ENCODE results near the gene NCOA6.

NCOA6 gene

DNA sequence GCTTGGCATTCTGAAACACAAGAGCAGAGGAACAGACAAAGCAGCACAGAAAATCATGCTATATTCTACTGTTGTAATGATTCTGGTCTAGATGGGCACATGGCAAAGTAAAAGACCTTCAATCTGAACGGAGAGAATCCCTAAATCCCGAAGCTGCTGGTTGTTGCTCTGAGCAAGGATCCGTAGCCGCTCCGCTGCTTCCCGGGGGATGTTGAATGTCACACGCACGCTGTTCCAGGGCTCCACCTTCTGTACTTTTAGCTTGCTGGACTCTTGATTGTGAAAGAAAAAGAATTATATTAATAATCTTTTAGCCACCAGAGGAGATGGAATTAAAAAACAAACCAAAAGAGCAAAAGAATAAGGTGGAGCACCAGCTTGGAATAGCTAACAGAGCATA lies 49.3 kb downstream of the NCOA6 start:
- Histone ChIP-seq H3K18ac (ENCODE audit: low read length) (no peak overlapping the region), H3K9ac (ENCODE audit: low read depth, low read length, poor library complexity) (no peak overlapping the region)

DNA sequence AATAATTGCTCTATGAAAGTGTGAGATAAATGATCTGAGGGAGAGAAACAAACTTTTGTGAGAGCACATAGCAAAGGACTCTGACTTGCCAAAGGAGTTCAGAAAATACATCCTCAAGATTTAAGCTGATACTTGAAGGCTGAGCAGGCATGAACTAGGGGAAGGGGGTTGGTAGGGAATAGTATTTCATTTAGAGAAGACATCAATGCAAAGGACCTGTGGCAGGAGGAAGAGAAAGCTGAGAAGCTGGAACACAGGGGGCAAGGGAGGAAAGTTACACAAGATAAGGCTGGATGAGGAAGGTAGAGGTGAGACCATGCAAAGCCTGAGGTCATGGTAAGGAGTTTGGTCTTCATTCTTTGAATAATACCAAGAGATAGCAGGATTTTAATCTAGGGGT lies 50.6 kb downstream of the NCOA6 start:
- H3K27ac ChIP-seq (replicated peaks; ENCODE audit: low read length), result no peak overlapping the region
- no peaks in the 10 kb centered on the region for H3K4me1 ChIP-seq (ENCODE audit: control insufficient read depth in 2 of 2, insufficient read depth in 1 of 2, low read depth in 1 of 2, low read length in 2 of 2)
- H3K79me1 ChIP-seq (ENCODE audit: low read depth, low read length), result no peaks in the 10 kb centered on the region
- H3K18ac ChIP-seq (ENCODE audit: low read length), result no peak overlapping the region
- H3K9me3 ChIP-seq (replicated peaks in 1 of 2; ENCODE audit: control insufficient read depth in 2 of 2, insufficient read depth in 1 of 2, low read depth in 1 of 2, low read length in 2 of 2), result no peaks in the 10 kb centered on the region
- H3K4me3 ChIP-seq (ENCODE audit: low read length in 2 of 2), result no peak overlapping the region
- H2BK5ac ChIP-seq (ENCODE audit: low read length), result no peak overlapping the region
- no peak overlapping the region for H2AK5ac ChIP-seq (ENCODE audit: low read depth, low read length)
- H3K9ac ChIP-seq (ENCODE audit: low read depth, low read length, poor library complexity), result no peak overlapping the region
- H2BK15ac ChIP-seq (ENCODE audit: low read length), result no peak overlapping the region
- H3K27me3 ChIP-seq (ENCODE audit: control insufficient read depth in 3 of 3, insufficient read depth in 3 of 3, low read depth in 1 of 3, low read length in 3 of 3), result no peaks in the 10 kb centered on the region
- H4K8ac ChIP-seq (ENCODE audit: low read depth, low read length), result no peak overlapping the region
- H3K36me3 ChIP-seq (replicated peaks in 1 of 2; ENCODE audit: control insufficient read depth in 2 of 2, insufficient read depth in 2 of 2, low read length in 2 of 2), result peaks cover 12 to 78% of the 10 kb centered on the region in 2 donors
- no peak overlapping the region for H4K91ac ChIP-seq (ENCODE audit: low read depth, low read length, poor library complexity)
- no peak for DNase-seq (ENCODE audit: low spot score)
- H2BK12ac ChIP-seq (ENCODE audit: low read length), result no peak overlapping the region
- no peak overlapping the region for H3K4ac ChIP-seq (ENCODE audit: low read length)
- no peak overlapping the region for H3K4me2 ChIP-seq (ENCODE audit: insufficient read depth, low read length, poor library complexity, severe bottlenecking)
- H3K23ac ChIP-seq (ENCODE audit: low read depth, low read length, poor library complexity), result no peak overlapping the region
- no peak overlapping the region for H2BK120ac ChIP-seq (ENCODE audit: low read depth, low read length)
- no peak overlapping the region for H3K14ac ChIP-seq (ENCODE audit: low read length)
- no peak overlapping the region for H2AFZ ChIP-seq (ENCODE audit: low read length)

More for the DNA sequence above, 49.3 kb downstream of the NCOA6 start:
- Histone ChIP-seq H3K36me3 (replicated peaks in 1 of 2; ENCODE audit: control insufficient read depth in 2 of 2, insufficient read depth in 2 of 2, low read length in 2 of 2) (peaks cover 12 to 79% of the 10 kb centered on the region in 2 donors), H3K27ac (replicated peaks; ENCODE audit: low read length) (no peak overlapping the region), H2BK12ac (ENCODE audit: low read length) (no peak overlapping the region), H3K79me1 (ENCODE audit: low read depth, low read length) (no peaks in the 10 kb centered on the region), H3K14ac (ENCODE audit: low read length) (no peak overlapping the region), H3K4ac (ENCODE audit: low read length) (no peak overlapping the region), H2AK5ac (ENCODE audit: low read depth, low read length) (no peak overlapping the region), H3K4me2 (ENCODE audit: insufficient read depth, low read length, poor library complexity, severe bottlenecking) (no peak overlapping the region), H2BK120ac (ENCODE audit: low read depth, low read length) (no peak overlapping the region), H3K27me3 (ENCODE audit: control insufficient read depth in 3 of 3, insufficient read depth in 3 of 3, low read depth in 1 of 3, low read length in 3 of 3) (no peaks in the 10 kb centered on the region), H2BK15ac (ENCODE audit: low read length) (no peak overlapping the region), H3K4me1 (ENCODE audit: control insufficient read depth in 2 of 2, insufficient read depth in 1 of 2, low read depth in 1 of 2, low read length in 2 of 2) (no peaks in the 10 kb centered on the region), H3K4me3 (ENCODE audit: low read length in 2 of 2) (no peak overlapping the region), H2BK5ac (ENCODE audit: low read length) (no peak overlapping the region), H3K9me3 (replicated peaks in 1 of 2; ENCODE audit: control insufficient read depth in 2 of 2, insufficient read depth in 1 of 2, low read depth in 1 of 2, low read length in 2 of 2) (no peaks in the 10 kb centered on the region), H4K8ac (ENCODE audit: low read depth, low read length) (no peak overlapping the region), H2AFZ (ENCODE audit: low read length) (no peak overlapping the region), H4K91ac (ENCODE audit: low read depth, low read length, poor library complexity) (no peak overlapping the region), H3K23ac (ENCODE audit: low read depth, low read length, poor library complexity) (no peak overlapping the region)
- no peak for DNase-seq (ENCODE audit: low spot score)
- no CpG with 5 or more reads among the region's 8 CpGs for WGBS, 2 donors (ENCODE audit: extremely low coverage in 2 of 2, insufficient read length in 2 of 2, insufficient replicate concordance in 1 of 2)

DNA sequence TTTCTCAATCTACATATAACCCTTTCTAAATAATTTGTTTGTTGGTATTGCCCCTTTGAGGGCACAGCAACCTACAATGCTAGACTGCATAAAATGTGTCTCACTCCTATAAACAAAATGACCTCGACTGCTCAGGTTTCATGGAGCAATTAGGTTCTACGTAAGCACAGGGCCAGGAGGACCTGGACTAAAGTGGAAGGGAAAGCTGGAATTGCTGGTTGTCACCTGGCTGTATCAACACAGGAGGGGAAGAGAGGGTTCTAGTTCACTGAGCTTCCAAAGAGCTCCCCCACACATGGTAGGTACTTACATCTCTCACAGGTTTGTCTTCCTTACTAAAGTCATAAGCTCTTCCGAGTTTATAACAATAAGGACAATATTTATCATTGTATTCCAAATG lies 51.0 kb downstream of the NCOA6 start:
- Histone ChIP-seq H3K18ac (ENCODE audit: low read length) (no peak overlapping the region), H4K91ac (ENCODE audit: low read depth, low read length, poor library complexity) (no peak overlapping the region), H2BK5ac (ENCODE audit: low read length) (no peak overlapping the region), H2AK5ac (ENCODE audit: low read depth, low read length) (no peak overlapping the region), H3K27ac (replicated peaks; ENCODE audit: low read length) (no peak overlapping the region), H2AFZ (ENCODE audit: low read length) (no peak overlapping the region), H3K14ac (ENCODE audit: low read length) (no peak overlapping the region), H2BK12ac (ENCODE audit: low read length) (no peak overlapping the region), H3K79me1 (ENCODE audit: low read depth, low read length) (no peaks in the 10 kb centered on the region), H3K9me3 (replicated peaks in 1 of 2; ENCODE audit: control insufficient read depth in 2 of 2, insufficient read depth in 1 of 2, low read depth in 1 of 2, low read length in 2 of 2) (no peaks in the 10 kb centered on the region), H3K4me2 (ENCODE audit: insufficient read depth, low read length, poor library complexity, severe bottlenecking) (no peak overlapping the region), H3K23ac (ENCODE audit: low read depth, low read length, poor library complexity) (no peak overlapping the region), H3K9ac (ENCODE audit: low read depth, low read length, poor library complexity) (no peak overlapping the region), H2BK15ac (ENCODE audit: low read length) (no peak overlapping the region), H2BK120ac (ENCODE audit: low read depth, low read length) (no peak overlapping the region), H3K36me3 (replicated peaks in 1 of 2; ENCODE audit: control insufficient read depth in 2 of 2, insufficient read depth in 2 of 2, low read length in 2 of 2) (peaks cover 10 to 74% of the 10 kb centered on the region in 2 donors), H3K4ac (ENCODE audit: low read length) (no peak overlapping the region), H3K27me3 (ENCODE audit: control insufficient read depth in 3 of 3, insufficient read depth in 3 of 3, low read depth in 1 of 3, low read length in 3 of 3) (no peaks in the 10 kb centered on the region), H4K8ac (ENCODE audit: low read depth, low read length) (no peak overlapping the region), H3K4me3 (ENCODE audit: low read length in 2 of 2) (no peak overlapping the region), H3K4me1 (ENCODE audit: control insufficient read depth in 2 of 2, insufficient read depth in 1 of 2, low read depth in 1 of 2, low read length in 2 of 2) (no peaks in the 10 kb centered on the region)
- no CpG with 5 or more reads among the region's 3 CpGs for WGBS, 2 donors (ENCODE audit: extremely low coverage in 2 of 2, insufficient read length in 2 of 2, insufficient replicate concordance in 1 of 2)
- no peak for DNase-seq (ENCODE audit: low spot score)

GRCh38 chr20:34773726-34774125 lies 51.7 kb downstream of the NCOA6 start:
- no peak overlapping the region for H3K4me2 ChIP-seq (ENCODE audit: insufficient read depth, low read length, poor library complexity, severe bottlenecking)
- H2BK120ac ChIP-seq (ENCODE audit: low read depth, low read length), result no peak overlapping the region
- no peak overlapping the region for H3K18ac ChIP-seq (ENCODE audit: low read length)
- H3K9ac ChIP-seq (ENCODE audit: low read depth, low read length, poor library complexity), result no peak overlapping the region
- H4K91ac ChIP-seq (ENCODE audit: low read depth, low read length, poor library complexity), result no peak overlapping the region
- no peak overlapping the region for H3K4ac ChIP-seq (ENCODE audit: low read length)
- no peak overlapping the region for H3K23ac ChIP-seq (ENCODE audit: low read depth, low read length, poor library complexity)
- H3K4me3 ChIP-seq (ENCODE audit: low read length in 2 of 2), result no peak overlapping the region
- no peak overlapping the region for H3K14ac ChIP-seq (ENCODE audit: low read length)
- DNase-seq (ENCODE audit: low spot score), result no peak
- WGBS, 2 donors (ENCODE audit: extremely low coverage in 2 of 2, insufficient read length in 2 of 2, insufficient replicate concordance in 1 of 2), result no CpG with 5 or more reads among the region's 1 CpG
- no peaks in the 10 kb centered on the region for H3K4me1 ChIP-seq (ENCODE audit: control insufficient read depth in 2 of 2, insufficient read depth in 1 of 2, low read depth in 1 of 2, low read length in 2 of 2)
- no peak overlapping the region for H2BK12ac ChIP-seq (ENCODE audit: low read length)
- no peaks in the 10 kb centered on the region for H3K9me3 ChIP-seq (replicated peaks in 1 of 2; ENCODE audit: control insufficient read depth in 2 of 2, insufficient read depth in 1 of 2, low read depth in 1 of 2, low read length in 2 of 2)
- H3K27me3 ChIP-seq (ENCODE audit: control insufficient read depth in 3 of 3, insufficient read depth in 3 of 3, low read depth in 1 of 3, low read length in 3 of 3), result no peaks in the 10 kb centered on the region
- no peak overlapping the region for H2BK15ac ChIP-seq (ENCODE audit: low read length)
- no peaks in the 10 kb centered on the region for H3K79me1 ChIP-seq (ENCODE audit: low read depth, low read length)
- no peak overlapping the region for H2AK5ac ChIP-seq (ENCODE audit: low read depth, low read length)
- H2AFZ ChIP-seq (ENCODE audit: low read length), result no peak overlapping the region
- peaks cover 10 to 74% of the 10 kb centered on the region in 2 donors for H3K36me3 ChIP-seq (replicated peaks in 1 of 2; ENCODE audit: control insufficient read depth in 2 of 2, insufficient read depth in 2 of 2, low read length in 2 of 2)
- no peak overlapping the region for H4K8ac ChIP-seq (ENCODE audit: low read depth, low read length)
- no peak overlapping the region for H3K27ac ChIP-seq (replicated peaks; ENCODE audit: low read length)
- no peak overlapping the region for H2BK5ac ChIP-seq (ENCODE audit: low read length)
